ENCODE data around the gene PDS5B.
"Not testable (repeated sequence)": the region's sequence is repeated elsewhere in the genome, so short reads cannot be mapped to it uniquely, and the experiment has no call there.

The PDS5B gene

GRCh38 chr13:32825481-32825880, 239.2 kb downstream of the PDS5B start:
- no peak overlapping the region for H3K27ac Mint-ChIP-seq
- no peaks in the 10 kb centered on the region for H3K27me3 Mint-ChIP-seq
- intact Hi-C loops (cut with micrococcal nuclease) = no loop called here
- no peak overlapping the region for H3K4me3 Mint-ChIP-seq
- no peaks in the 10 kb centered on the region for H3K4me1 Mint-ChIP-seq (ENCODE audit: low read depth)
- H3K36me3 Mint-ChIP-seq (ENCODE audit: low read depth) = no peaks in the 10 kb centered on the region
- no peaks in the 10 kb centered on the region for H3K9me3 Mint-ChIP-seq

- H3K4me3 Mint-ChIP-seq; H3K27ac Mint-ChIP-seq; H3K4me1 Mint-ChIP-seq (ENCODE audit: low read depth); H3K9me3 Mint-ChIP-seq; H3K36me3 Mint-ChIP-seq (ENCODE audit: low read depth); intact Hi-C loops (cut with micrococcal nuclease); H3K27me3 Mint-ChIP-seq: not testable (repeated sequence)
These were observed 240.1 kb downstream of the PDS5B start for GRCh38 chr13:32826372-32826771.
